HepG2 (cell line): Measurements from ENCODE around the gene YIPF5. TPM values are rescaled to one million over a fixed set of nuclear protein-coding genes. Genes with fewer than 3 reads are reported as not detected.

Source experiments
- ATAC-seq: fragments of 200-7000 bp; cut with Tn5 transposase; 3 replicates; pipeline ENCODE4 v1.9.1; 2020; ENCODE audit warnings: mild to moderate bottlenecking, moderate library complexity
- BruUV-seq: library from RNA; stranded (reverse); fragments of 400-500 nt; replicated peaks from 2 replicates; lab custom pipeline; 2021; lab: Mats Ljungman, UMichigan
- CTCF ChIA-PET: fragments of 300-600 bp; formaldehyde crosslinking; extraction: SDS; loops from one replicate; lab custom pipeline; 2021; ENCODE audit warnings: low total read pairs, inconsistent platforms, low intra/inter-chr PET ratio; lab: Yijun Ruan, JAX
- POLR2A ChIA-PET: fragments of 350-600 bp; sonication (Branson Sonifier 250); formaldehyde crosslinking; loops from one replicate; lab custom pipeline; 2020; ENCODE audit warnings: antibody characterized with exemption, inconsistent platforms; lab: Yijun Ruan, JAX
- DNase-seq: peaks from one replicate; pipeline ENCODE4 v3.0.0-alpha.2; 2015; ENCODE audit warnings: low spot score
- FAIRE-seq: peaks from 3 replicates; lab custom pipeline; 2011; peaks lifted over from hg19 to GRCh38; lab: Jason Lieb, UNC
- H2AFZ ChIP-seq: one replicate; pipeline ENCODE4 v1.6.1; 2011; ENCODE audit warnings: low read length, inconsistent platforms
- H3K27ac ChIP-seq: fragments of 300-600 bp; 3 replicates; pipeline ENCODE4 v1.8.0; 2011; ENCODE audit warnings: mixed run types, mild to moderate bottlenecking, mixed read lengths, low read length, inconsistent platforms; ENCODE audit not compliant: insufficient read depth; ENCODE audit errors: extremely low read length
- H3K27me3 ChIP-seq, 2 experiments: fragments of 200-600 bp in 1 of 2; 2 replicates in 1 of 2; 3 replicates in 1 of 2; pipeline versions ENCODE4 v1.6.0 to v1.8.0; 2011; ENCODE audit warnings: low read length in 2 of 2, mild to moderate bottlenecking in 2 of 2, moderate library complexity in 2 of 2, inconsistent platforms in 1 of 2; ENCODE audit not compliant: insufficient read depth in 2 of 2, control insufficient read depth in 1 of 2
- H3K36me3 ChIP-seq, 2 experiments: fragments of 200-600 bp in 1 of 2; replicated peaks in 1 of 2; 2 replicates in 1 of 2; 3 replicates in 1 of 2; pipeline versions ENCODE4 v1.5.1 to v1.8.0; 2011; ENCODE audit warnings: low read length in 2 of 2, inconsistent platforms in 1 of 2; ENCODE audit not compliant: insufficient read depth in 2 of 2, control insufficient read depth in 1 of 2
- H3K4me1 ChIP-seq: 2 replicates; pipeline ENCODE4 v1.5.1; 2012; ENCODE audit warnings: low read length, inconsistent platforms; ENCODE audit not compliant: insufficient read depth
- H3K4me2 ChIP-seq: 2 replicates; pipeline ENCODE4 v1.6.0; 2011; ENCODE audit warnings: low read depth, low read length, inconsistent platforms
- H3K4me3 ChIP-seq, 3 experiments: fragments of 200-600 bp in 1 of 3; sonication (generic), shearing (Covaris generic) in 1 of 3; replicated peaks in 1 of 3; 2 replicates each; pipeline ENCODE4 v1.5.1; 2011 to 2016; ENCODE audit warnings: low read length in 3 of 3, inconsistent platforms in 2 of 3, low read depth in 2 of 3, mild to moderate bottlenecking in 2 of 3, control low read depth in 1 of 3, mixed read lengths in 1 of 3; ENCODE audit not compliant: insufficient read depth in 1 of 3
- H3K79me2 ChIP-seq: one replicate; pipeline ENCODE4 v1.6.1; 2011; ENCODE audit warnings: low read length, inconsistent platforms; ENCODE audit not compliant: insufficient read depth
- H3K9ac ChIP-seq: 2 replicates; pipeline ENCODE4 v1.6.0; 2011; ENCODE audit warnings: mild to moderate bottlenecking, low read depth, low read length, inconsistent platforms; ENCODE audit not compliant: insufficient read depth
- H3K9me3 ChIP-seq: 2 replicates; pipeline ENCODE4 v1.5.1; 2012; ENCODE audit warnings: mild to moderate bottlenecking, low read length
- H4K20me1 ChIP-seq: 2 replicates; pipeline ENCODE4 v1.6.0; 2011; ENCODE audit warnings: inconsistent platforms, mild to moderate bottlenecking, low read length, moderate library complexity; ENCODE audit not compliant: insufficient read depth
- FOXJ3 ChIP-seq: sonication (generic); formaldehyde crosslinking; IDR thresholded peaks from 2 replicates; pipeline ENCODE4 v1.4.0; 2020; ENCODE audit warnings: missing genetic modification reagents, mild to moderate bottlenecking, borderline replicate concordance
- ISL2 ChIP-seq: sonication (generic); formaldehyde crosslinking; IDR thresholded peaks from 2 replicates; pipeline ENCODE4 v1.5.0; 2020; ENCODE audit warnings: missing genetic modification reagents
- KAT7 ChIP-seq: IDR thresholded peaks from 2 replicates; pipeline ENCODE4 v1.6.1; 2018; ENCODE audit warnings: borderline replicate concordance, missing compliant biosample characterization
- RARA ChIP-seq: IDR thresholded peaks from 2 replicates; pipeline ENCODE4 v1.6.1; 2016; ENCODE audit warnings: missing genetic modification reagents, missing compliant biosample characterization
- RORA ChIP-seq: sonication (generic); formaldehyde crosslinking; IDR thresholded peaks from 2 replicates; pipeline ENCODE4 v1.5.0; 2020; ENCODE audit warnings: mild to moderate bottlenecking, missing genetic modification reagents, moderate library complexity
- SATB2 ChIP-seq: sonication (generic); formaldehyde crosslinking; IDR thresholded peaks from 2 replicates; pipeline ENCODE4 v1.5.0; 2020; ENCODE audit warnings: missing genetic modification reagents
- SP5 ChIP-seq: IDR thresholded peaks from 2 replicates; pipeline ENCODE4 v1.6.1; 2016; ENCODE audit warnings: low read depth, borderline replicate concordance
- WIZ ChIP-seq: sonication (generic); formaldehyde crosslinking; IDR thresholded peaks from 2 replicates; pipeline ENCODE4 v1.5.1; 2020; ENCODE audit warnings: mild to moderate bottlenecking, missing genetic modification reagents
- ZNF329 ChIP-seq: sonication (generic); formaldehyde crosslinking; IDR thresholded peaks from 2 replicates; pipeline ENCODE4 v1.9.0; 2021; ENCODE audit warnings: low read depth, mild to moderate bottlenecking, missing genetic modification reagents
- ZNF331 ChIP-seq: sonication (generic); formaldehyde crosslinking; IDR thresholded peaks from 2 replicates; pipeline ENCODE4 v1.4.0; 2020; ENCODE audit warnings: missing genetic modification reagents
- ZNF589 ChIP-seq: sonication (generic); formaldehyde crosslinking; conservative IDR thresholded peaks from 2 replicates; pipeline ENCODE4 v1.8.0; 2022; ENCODE audit warnings: mild to moderate bottlenecking, moderate library complexity, missing genetic modification reagents
- ZNF687 ChIP-seq: sonication (generic); formaldehyde crosslinking; IDR thresholded peaks from 2 replicates; pipeline ENCODE4 v1.5.1; 2020; ENCODE audit warnings: mild to moderate bottlenecking, missing genetic modification reagents, moderate library complexity
- WGBS: methylation state at CpG from one replicate; pipeline ENCODE4 v1.1.6; 2017; ENCODE audit warnings: low lambda C conversion rate; 5-methylcytosine and 5-hydroxymethylcytosine counted together
- in situ Hi-C: cut with HindIII; loops from 2 replicates; pipeline ENCODE4 v1.10.0; 2017; ENCODE audit warnings: low pct_unique_long_range_greater_than_20kb; ENCODE audit not compliant: extremely low pct_ligation_motif_present
- intact Hi-C: fragments of 100-400 bp; cut with micrococcal nuclease; formaldehyde crosslinking; loops from one replicate; pipeline ENCODE4 v1.10.0; 2022; ENCODE audit not compliant: unreplicated experiment
- polyA plus RNA-seq, 8 experiments: library from polyadenylated mRNA; depleted of rRNA in 3 of 8; stranded (reverse) in 7 of 8; unstranded in 1 of 8; fragments of >200 nt; fragmentation: Illumina TruSeq in 4 of 8; extraction: Trizol in 4 of 8; gene quantifications; 2 replicates each; pipeline versions ENCODE4 v1.2.1 to v1.2.3, GENCODE V29; 2011 to 2016; ENCODE audit warnings: low read depth in 4 of 8, missing spikeins in 1 of 8, mixed read lengths in 1 of 8; ENCODE audit not compliant: insufficient read depth in 1 of 8
- total RNA-seq, 5 experiments: library from RNA; depleted of rRNA; stranded (reverse); fragments of >200 nt; fragmentation: Illumina TruSeq; extraction: Trizol; gene quantifications; 2 replicates each; pipeline ENCODE4 v1.2.3, GENCODE V29; 2016; ENCODE audit warnings: low read depth in 1 of 5

YIPF5 gene
- total and polyA plus RNA-seq, 2 of the 13 experiments (the other 11 are each of a cell fraction or from before 2014, with no cell fraction given): 61.4 to 73.6 TPM

GRCh38 chr5:144141585-144141984 is 28.9 kb downstream of the YIPF5 start:
- no TSS peak for BruUV-seq
- Histone ChIP-seq H3K4me2 (no peak overlapping the region), H3K27ac (no peak overlapping the region), H3K79me2 (no peaks in the 10 kb centered on the region), H3K4me1 (no peaks in the 10 kb centered on the region), H4K20me1 (no peaks in the 10 kb centered on the region), H3K27me3 (0 out of 5 replicates have a peak, but pooled peaks cover 0 to 4% of the 10 kb centered on the region in 2 experiments), H2AFZ (no peak overlapping the region), H3K9me3 (no peaks in the 10 kb centered on the region), H3K36me3 (no peaks in the 10 kb centered on the region), H3K4me3 (no peak overlapping the region), H3K9ac (no peak overlapping the region)
- ChIA-PET POLR2A (no interaction called here), CTCF (no interaction called here)
- DNase-seq (no peak), ATAC-seq (no peak), FAIRE-seq (no peak)
- intact Hi-C loops: no loop called here
- TF ChIP-seq ZNF687 (CRISPR knock-in tag): no peak
- no peak for TF ChIP-seq KAT7
- TF ChIP-seq ZNF331 (CRISPR knock-in tag): no peak
- 63% methylated on average over 2 of the region's 2 CpGs for WGBS
- in situ Hi-C loops: no loop called here

- intact Hi-C loops (no loop called here), in situ Hi-C loops (no loop called here)
- ChIA-PET POLR2A (no interaction called here), CTCF (no interaction called here)
- DNase-seq: no peak
- WGBS: 40% methylated on average over 3 of the region's 5 CpGs
- TF ChIP-seq ZNF329 (CRISPR knock-in tag) (no peak), RARA (no peak), RORA (CRISPR knock-in tag) (no peak), ISL2 (CRISPR knock-in tag) (no peak), ZNF589 (no peak), SP5 (CRISPR knock-in tag) (no peak), SATB2 (CRISPR knock-in tag) (no peak), FOXJ3 (no peak), WIZ (CRISPR knock-in tag) (no peak)
- 0 out of 5 replicates have a peak, but pooled peaks cover 0 to 4% of the 10 kb centered on the region in 2 experiments for H3K27me3 ChIP-seq
- no peaks in the 10 kb centered on the region for H3K9me3 ChIP-seq
- BruUV-seq: no TSS peak
- no peak overlapping the region for H3K9ac ChIP-seq
- no peak overlapping the region for H3K27ac ChIP-seq
- H3K4me3 ChIP-seq: no peak overlapping the region
- H4K20me1 ChIP-seq: no peaks in the 10 kb centered on the region
- no peaks in the 10 kb centered on the region for H3K79me2 ChIP-seq
- no peaks in the 10 kb centered on the region for H3K36me3 ChIP-seq
- no peak overlapping the region for H2AFZ ChIP-seq
- no peaks in the 10 kb centered on the region for H3K4me1 ChIP-seq
- no peak for ATAC-seq
- FAIRE-seq: no peak
- no peak overlapping the region for H3K4me2 ChIP-seq
These were observed 30.9 kb downstream of the YIPF5 start for GRCh38 chr5:144139586-144139985.
